ENCODE measurements around the gene ADAMTS5.

DNA sequence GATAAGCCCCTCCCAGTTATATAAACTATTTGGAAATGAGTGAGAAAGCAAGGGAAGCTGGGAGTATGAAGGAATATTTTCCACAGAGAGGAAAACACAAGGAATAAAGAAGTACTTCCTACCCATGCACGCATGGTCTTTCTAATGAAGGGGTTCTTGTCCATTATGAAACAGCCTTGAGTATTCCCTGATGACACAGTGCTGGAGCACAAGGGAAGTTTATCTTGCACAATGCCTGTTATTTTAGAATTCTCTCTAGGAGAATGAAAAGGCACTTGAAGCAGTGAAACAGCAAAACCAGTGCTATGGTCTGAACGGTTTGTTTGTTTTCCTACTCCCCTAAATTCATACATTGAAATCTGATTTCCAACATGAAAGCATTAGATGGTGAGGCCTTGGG is 83.1 kb downstream of the ADAMTS5 start:
- no peak for TF ChIP-seq SMAD1 (CRISPR knock-in tag; IDR thresholded peaks at IDR 0.05; ENCODE audit: borderline replicate concordance, low read depth)
- TF ChIP-seq SALL1 (CRISPR knock-in tag; IDR thresholded peaks at IDR 0.05) = no peak
- no peak for TF ChIP-seq ZMYM4 (CRISPR knock-in tag; IDR thresholded peaks at IDR 0.05)
- TF ChIP-seq, protein P1, sequence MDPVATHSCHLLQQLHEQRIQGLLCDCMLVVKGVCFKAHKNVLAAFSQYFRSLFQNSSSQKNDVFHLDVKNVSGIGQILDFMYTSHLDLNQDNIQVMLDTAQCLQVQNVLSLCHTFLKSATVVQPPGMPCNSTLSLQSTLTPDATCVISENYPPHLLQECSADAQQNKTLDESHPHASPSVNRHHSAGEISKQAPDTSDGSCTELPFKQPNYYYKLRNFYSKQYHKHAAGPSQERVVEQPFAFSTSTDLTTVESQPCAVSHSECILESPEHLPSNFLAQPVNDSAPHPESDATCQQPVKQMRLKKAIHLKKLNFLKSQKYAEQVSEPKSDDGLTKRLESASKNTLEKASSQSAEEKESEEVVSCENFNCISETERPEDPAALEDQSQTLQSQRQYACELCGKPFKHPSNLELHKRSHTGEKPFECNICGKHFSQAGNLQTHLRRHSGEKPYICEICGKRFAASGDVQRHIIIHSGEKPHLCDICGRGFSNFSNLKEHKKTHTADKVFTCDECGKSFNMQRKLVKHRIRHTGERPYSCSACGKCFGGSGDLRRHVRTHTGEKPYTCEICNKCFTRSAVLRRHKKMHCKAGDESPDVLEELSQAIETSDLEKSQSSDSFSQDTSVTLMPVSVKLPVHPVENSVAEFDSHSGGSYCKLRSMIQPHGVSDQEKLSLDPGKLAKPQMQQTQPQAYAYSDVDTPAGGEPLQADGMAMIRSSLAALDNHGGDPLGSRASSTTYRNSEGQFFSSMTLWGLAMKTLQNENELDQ (CRISPR knock-in tag; IDR thresholded peaks at IDR 0.05; ENCODE audit: borderline replicate concordance) = no peak
- no peak for TF ChIP-seq POLR2AphosphoS5 (IDR thresholded peaks at IDR 0.05; ENCODE audit: low read depth, low read length)
- no peak for TF ChIP-seq PHF20 (CRISPR knock-in tag; IDR thresholded peaks at IDR 0.05)
- no peak for TF ChIP-seq CREB1 (IDR thresholded peaks at IDR 0.05)
- no peak for TF ChIP-seq CREB1 (CRISPR knock-in tag; IDR thresholded peaks at IDR 0.05)
- no peak for TF ChIP-seq TCF7L2 (IDR thresholded peaks at IDR 0.05; ENCODE audit: low read depth, low read length)
- TF ChIP-seq HDAC2 (CRISPR knock-in tag; IDR thresholded peaks at IDR 0.05) = no peak
- TF ChIP-seq, protein P2, sequence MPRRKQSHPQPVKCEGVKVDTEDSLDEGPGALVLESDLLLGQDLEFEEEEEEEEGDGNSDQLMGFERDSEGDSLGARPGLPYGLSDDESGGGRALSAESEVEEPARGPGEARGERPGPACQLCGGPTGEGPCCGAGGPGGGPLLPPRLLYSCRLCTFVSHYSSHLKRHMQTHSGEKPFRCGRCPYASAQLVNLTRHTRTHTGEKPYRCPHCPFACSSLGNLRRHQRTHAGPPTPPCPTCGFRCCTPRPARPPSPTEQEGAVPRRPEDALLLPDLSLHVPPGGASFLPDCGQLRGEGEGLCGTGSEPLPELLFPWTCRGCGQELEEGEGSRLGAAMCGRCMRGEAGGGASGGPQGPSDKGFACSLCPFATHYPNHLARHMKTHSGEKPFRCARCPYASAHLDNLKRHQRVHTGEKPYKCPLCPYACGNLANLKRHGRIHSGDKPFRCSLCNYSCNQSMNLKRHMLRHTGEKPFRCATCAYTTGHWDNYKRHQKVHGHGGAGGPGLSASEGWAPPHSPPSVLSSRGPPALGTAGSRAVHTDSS (CRISPR knock-in tag; conservative IDR thresholded peaks at IDR 0.05) = no peak
- no peak for TF ChIP-seq FOXO1 (CRISPR knock-in tag; IDR thresholded peaks at IDR 0.05)

Data from HepG2 (cell line).